ENCODE data around the gene RABL6.

DNA sequence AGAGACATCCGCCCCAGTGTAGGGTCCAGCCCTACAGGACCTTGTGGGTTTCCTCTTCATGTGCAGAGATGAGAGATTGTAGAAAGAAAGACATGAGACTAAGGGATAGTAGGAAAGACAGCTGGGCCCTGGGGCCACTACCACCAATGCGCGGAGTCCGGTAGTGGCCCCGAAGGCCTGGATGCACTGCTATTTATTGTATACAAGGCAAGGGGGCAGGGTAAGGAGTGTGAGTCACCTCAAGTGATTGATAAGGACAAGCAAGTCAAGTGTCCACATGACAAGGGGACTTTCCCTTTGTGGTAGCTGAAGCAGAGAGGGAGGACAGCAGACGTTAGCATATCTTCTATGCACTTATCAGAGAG is 22.8 kb upstream of the RABL6 start:
- TF ChIP-seq BHLHE40 (IDR thresholded peaks at IDR 0.05; ENCODE audit: low read depth, low read length) (no peak), RAD21 (IDR thresholded peaks at IDR 0.05; ENCODE audit: low read length) (no peak), POLR2A (IDR thresholded peaks at IDR 0.05; ENCODE audit: low read depth, low read length) (no peak), MXI1 (IDR thresholded peaks at IDR 0.05; ENCODE audit: borderline replicate concordance, low read depth, low read length) (no peak), RCOR1 (IDR thresholded peaks at IDR 0.05; ENCODE audit: insufficient replicate concordance, low read length) (no peak), FOS (IDR thresholded peaks at IDR 0.05; ENCODE audit: low read depth, low read length) (no peak), MAFK (IDR thresholded peaks at IDR 0.05; ENCODE audit: low read depth, low read length) (no peak), USF2 (IDR thresholded peaks at IDR 0.05; ENCODE audit: low read depth, low read length) (no peak), MAZ (IDR thresholded peaks at IDR 0.05; ENCODE audit: borderline replicate concordance, low read depth, low read length) (no peak), RFX5 (IDR thresholded peaks at IDR 0.05; ENCODE audit: low read depth, low read length) (no peak)
- TF ChIP-seq, protein P1, sequence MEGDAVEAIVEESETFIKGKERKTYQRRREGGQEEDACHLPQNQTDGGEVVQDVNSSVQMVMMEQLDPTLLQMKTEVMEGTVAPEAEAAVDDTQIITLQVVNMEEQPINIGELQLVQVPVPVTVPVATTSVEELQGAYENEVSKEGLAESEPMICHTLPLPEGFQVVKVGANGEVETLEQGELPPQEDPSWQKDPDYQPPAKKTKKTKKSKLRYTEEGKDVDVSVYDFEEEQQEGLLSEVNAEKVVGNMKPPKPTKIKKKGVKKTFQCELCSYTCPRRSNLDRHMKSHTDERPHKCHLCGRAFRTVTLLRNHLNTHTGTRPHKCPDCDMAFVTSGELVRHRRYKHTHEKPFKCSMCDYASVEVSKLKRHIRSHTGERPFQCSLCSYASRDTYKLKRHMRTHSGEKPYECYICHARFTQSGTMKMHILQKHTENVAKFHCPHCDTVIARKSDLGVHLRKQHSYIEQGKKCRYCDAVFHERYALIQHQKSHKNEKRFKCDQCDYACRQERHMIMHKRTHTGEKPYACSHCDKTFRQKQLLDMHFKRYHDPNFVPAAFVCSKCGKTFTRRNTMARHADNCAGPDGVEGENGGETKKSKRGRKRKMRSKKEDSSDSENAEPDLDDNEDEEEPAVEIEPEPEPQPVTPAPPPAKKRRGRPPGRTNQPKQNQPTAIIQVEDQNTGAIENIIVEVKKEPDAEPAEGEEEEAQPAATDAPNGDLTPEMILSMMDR (conservative IDR thresholded peaks at IDR 0.05; ENCODE audit: low read depth, low read length), result no peak

Measured in IMR-90 (cell line).